ENCODE results near the gene ACBD7. TPM values are rescaled to one million over a fixed set of nuclear protein-coding genes. Genes with fewer than 3 reads are reported as not detected.

ACBD7 gene
- not detected for total RNA-seq
- long read RNA-seq: 0 reads

- intact Hi-C loops (cut with DNase I): no loop called here
Observed at GRCh38 chr10:15088428-15089261, at the start of gene ACBD7. Gene ACBD7, minus strand, starts transcription at chr10:15088776. Its CDS starts 48 bp downstream, at chr10:15088728.

GRCh38 chr10:15137636-15138035, 49.1 kb upstream of the ACBD7 start:
- H3K36me3 ChIP-seq: peaks cover 41% of the 10 kb centered on the region

More at GRCh38 chr10:15088428-15089261, at the start of gene ACBD7:
- no peaks in the 10 kb centered on the region for H3K9me3 ChIP-seq
- H3K27ac ChIP-seq: no peak within 1 kb of the TSS
- ATAC-seq: peak; percentile 98
- H3K27me3 ChIP-seq: no peaks in the 10 kb centered on the region
- TF ChIP-seq CTCF (IDR thresholded peaks at IDR 0.05): peak; percentile 66
- peaks cover 7% of the 10 kb centered on the region for H3K4me1 ChIP-seq
- H3K4me3 ChIP-seq: peak within 1 kb of the TSS; percentile 72
- peak; percentile 87 for DNase-seq
- H3K36me3 ChIP-seq: no peaks in the 10 kb centered on the region

GRCh38 chr10:15137036-15137359, 48.4 kb upstream of the ACBD7 start:
- TF ChIP-seq CTCF (IDR thresholded peaks at IDR 0.05): no peak
- H3K4me3 ChIP-seq: no peak overlapping the region
- H3K27ac ChIP-seq: no peak overlapping the region
- intact Hi-C loops (cut with DNase I): no loop called here
- H3K4me1 ChIP-seq: no peaks in the 10 kb centered on the region
- H3K36me3 ChIP-seq: peaks cover 48% of the 10 kb centered on the region
- no peaks in the 10 kb centered on the region for H3K27me3 ChIP-seq
- DNase-seq (no peak), ATAC-seq (no peak)
- H3K9me3 ChIP-seq: no peaks in the 10 kb centered on the region

More at GRCh38 chr10:15137636-15138035, 49.1 kb upstream of the ACBD7 start:
- no peak overlapping the region for H3K4me3 ChIP-seq
- no peaks in the 10 kb centered on the region for H3K9me3 ChIP-seq
- TF ChIP-seq CTCF (IDR thresholded peaks at IDR 0.05): no peak
- ATAC-seq: no peak
- H3K4me1 ChIP-seq: no peaks in the 10 kb centered on the region
- no peaks in the 10 kb centered on the region for H3K27me3 ChIP-seq
- intact Hi-C loops (cut with DNase I): no loop called here
- no peak for DNase-seq
- no peak overlapping the region for H3K27ac ChIP-seq

GRCh38 chr10:15136129-15137035, 47.8 kb upstream of the ACBD7 start:
- Histone ChIP-seq H3K27me3 (no peaks in the 10 kb centered on the region), H3K9me3 (no peaks in the 10 kb centered on the region), H3K4me1 (no peaks in the 10 kb centered on the region), H3K4me3 (no peak overlapping the region), H3K36me3 (peaks cover 50% of the 10 kb centered on the region), H3K27ac (no peak overlapping the region)
- no peak for DNase-seq
- no peak for TF ChIP-seq CTCF (IDR thresholded peaks at IDR 0.05)
- no peak for ATAC-seq
- intact Hi-C loops (cut with DNase I): no loop called here

- TF ChIP-seq CTCF (IDR thresholded peaks at IDR 0.05): no peak
- Histone ChIP-seq H3K27ac (no peak overlapping the region), H3K4me1 (no peaks in the 10 kb centered on the region), H3K4me3 (no peak overlapping the region), H3K9me3 (no peaks in the 10 kb centered on the region), H3K36me3 (peaks cover 61% of the 10 kb centered on the region), H3K27me3 (no peaks in the 10 kb centered on the region)
- no peak for DNase-seq
- intact Hi-C loops (cut with DNase I): no loop called here
- ATAC-seq: no peak
Observed at GRCh38 chr10:15131330-15131729, 42.8 kb upstream of the ACBD7 start.

Measured in upper lobe of right lung (tissue), 1 donor.